Stimulated activated CD8-positive, alpha-beta memory T cell treated with anti-CD3 and anti-CD28 coated beads, Interleukin-7, amount 100 ng/mL, for 48 hours (primary cell): ENCODE measurements around the gene FAM107B.

ENCODE experiments used
- DNase-seq, 2 donors: peaks; one replicate each; pipeline ENCODE4 v3.0.0-alpha.2; 2020; ENCODE audit warnings: low read depth in 1 of 2; ENCODE audit errors: extremely low read depth in 1 of 2

FAM107B gene

DNA sequence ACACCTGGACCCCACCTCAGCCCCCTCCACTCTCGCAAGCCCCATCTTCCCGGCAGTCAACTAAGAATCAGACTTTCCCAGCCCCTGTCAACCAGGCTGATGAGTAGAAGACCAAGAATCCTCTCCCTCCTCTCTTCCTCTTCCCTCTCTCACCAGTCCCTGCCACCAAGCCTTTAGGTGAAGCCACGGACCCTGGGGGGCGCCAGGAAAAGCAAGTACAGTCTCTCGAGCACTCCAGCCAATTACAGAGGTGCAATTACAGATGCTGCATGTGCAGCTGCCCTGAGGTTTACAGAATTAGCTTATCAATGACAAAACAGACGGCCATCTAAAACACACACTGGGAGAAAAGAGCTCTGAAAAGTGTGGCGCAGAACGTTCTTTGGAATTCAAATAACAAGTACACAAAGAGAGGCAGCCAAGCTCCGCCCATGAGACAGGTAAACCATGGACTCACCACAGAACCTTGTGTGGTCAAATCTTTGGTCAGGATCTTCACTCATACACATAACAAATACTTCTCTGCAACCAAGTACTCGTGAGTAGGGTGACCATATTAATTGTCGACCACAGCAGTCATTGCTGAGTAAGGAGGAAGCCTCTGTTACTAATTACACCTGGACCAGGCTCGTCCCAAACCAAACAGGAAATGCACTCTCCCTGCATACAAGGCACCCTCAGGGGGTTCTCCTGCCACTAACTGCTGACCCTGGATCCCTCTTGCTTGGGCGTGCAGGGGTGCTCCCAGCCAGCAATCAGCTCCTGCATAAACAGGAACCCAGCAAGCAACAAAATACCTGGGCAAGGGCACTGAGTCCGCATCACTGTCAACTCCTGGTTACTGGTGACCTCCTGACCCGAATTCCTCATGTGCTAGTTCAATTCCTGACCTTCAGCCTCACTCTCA lies 189.2 kb downstream of the FAM107B start:
- DNase-seq, result no peak

DNA sequence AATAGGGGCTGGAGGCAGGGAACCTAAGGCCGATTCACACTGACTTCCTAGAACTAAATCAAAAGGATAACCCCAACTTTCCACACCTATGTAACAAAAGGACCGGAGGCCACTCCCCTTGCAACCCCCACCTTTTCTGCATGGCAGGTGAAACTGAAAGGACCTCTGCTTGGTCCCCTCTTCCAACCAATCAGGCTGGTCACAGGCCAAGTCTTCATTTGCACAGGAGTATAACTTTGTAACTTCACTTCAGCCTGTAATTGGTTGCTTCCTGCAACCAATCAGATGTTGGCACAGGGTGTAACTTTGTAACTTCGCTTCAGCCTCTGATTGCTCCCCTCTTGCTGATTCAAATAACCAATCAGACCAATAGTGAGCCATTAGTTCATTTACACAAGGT lies 190.0 kb downstream of the FAM107B start:
- DNase-seq, result peak in 1 of 2 donors; percentile 32

DNA sequence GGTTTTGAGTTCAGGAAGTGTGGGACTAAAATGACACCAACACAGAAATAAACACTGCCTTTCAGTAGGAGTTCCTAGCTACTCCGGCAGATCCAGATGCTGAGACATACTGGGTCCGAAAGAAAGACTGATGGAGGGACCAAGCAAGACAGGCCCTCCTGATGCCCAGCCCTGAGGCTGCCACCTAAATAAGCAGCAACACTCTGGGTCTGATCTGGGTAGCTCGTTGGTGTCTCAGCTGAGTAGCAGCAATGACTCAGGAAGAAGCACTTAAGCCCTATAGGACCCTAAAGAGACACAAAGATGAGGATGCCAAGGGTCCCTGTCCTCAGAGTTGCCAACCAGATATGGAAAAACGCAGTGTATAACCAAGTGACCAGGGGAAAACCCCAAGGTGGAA lies 190.7 kb downstream of the FAM107B start:
- no peak for DNase-seq

DNA sequence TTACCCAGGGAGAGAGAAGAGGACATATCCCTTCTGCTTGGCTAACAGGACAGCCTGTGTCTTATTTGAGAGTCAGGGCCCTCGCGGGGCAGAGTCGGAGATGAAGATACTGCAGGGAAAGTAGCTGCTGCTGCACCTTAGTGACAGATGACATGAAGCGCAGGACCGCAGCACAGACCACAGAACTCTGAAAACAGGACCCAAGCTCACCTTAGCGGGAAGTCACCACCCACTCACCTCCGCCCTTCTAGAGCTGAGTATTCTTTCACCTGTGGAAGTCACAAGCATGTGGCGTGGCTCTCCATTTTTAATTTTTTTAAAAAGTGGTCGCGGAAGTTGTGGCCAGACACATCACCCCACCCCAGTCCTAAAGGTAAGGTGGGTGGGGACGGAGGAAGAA lies 191.4 kb downstream of the FAM107B start:
- peak in 1 of 2 donors; percentile 87 for DNase-seq

DNA sequence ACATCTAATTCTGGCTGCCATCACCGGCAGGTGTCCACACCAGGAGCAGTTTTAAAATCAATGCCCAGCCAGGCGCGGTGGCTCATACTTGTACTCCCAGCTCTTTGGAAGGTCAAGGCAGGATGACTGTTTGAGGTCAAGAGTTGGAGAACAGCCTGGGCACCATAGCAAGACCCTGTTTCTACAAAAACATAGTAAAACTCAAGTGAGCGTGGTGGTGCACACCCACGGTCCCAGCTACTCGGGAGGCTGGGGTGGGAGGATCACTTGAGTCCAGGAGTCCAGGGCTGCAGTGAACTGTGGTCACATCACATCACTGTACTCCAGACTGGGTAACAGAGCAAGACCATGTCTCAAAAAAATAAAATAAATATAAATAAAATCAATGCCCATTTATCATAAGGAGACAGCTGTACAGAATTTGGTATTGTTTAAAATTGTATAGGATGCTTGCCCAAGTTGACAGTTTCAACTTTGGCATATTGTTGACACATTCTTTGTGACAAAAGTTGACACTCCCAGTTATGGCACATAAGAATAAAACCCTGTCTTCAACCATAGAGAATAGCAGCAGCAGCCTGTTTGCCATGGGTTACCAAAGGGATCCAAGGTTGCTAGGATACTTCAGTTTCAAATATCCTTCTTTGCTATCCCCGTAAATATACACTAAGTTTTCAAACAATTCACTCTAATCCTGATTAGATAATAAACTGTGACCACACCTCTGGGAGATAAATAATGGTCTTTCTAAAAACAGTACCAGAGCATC lies 193.0 kb downstream of the FAM107B start:
- DNase-seq, result no peak

DNA sequence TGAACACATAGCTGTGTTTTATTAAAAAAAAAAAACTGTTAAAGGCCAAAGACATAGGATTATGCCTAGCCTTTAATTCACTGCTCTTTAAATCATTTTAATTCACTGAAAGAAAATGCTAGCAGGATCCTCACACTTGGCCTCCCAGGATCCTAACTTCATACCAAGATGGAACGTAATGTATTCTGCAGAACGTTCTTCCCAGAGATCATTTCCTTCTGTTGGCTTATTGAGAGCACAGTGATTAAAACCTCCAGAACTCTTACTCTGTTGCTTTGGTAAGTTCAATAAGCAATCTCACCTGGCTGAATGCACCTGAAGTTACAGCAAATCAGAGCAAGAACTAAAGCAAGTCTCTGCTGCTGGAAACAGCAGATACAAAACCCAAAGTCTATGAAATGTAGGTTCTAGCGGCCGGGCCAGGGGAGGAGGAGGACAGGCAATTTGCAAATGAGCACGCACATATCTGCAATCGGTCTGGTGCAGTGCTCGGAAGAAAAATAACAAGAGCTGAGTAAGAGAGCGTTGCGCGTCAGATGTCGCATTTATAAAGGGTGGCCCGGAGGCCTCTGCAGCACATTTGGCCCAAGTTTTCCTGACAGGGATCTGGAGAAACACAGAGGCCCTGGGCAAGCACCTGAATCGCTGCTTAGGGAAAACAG lies 193.9 kb downstream of the FAM107B start:
- DNase-seq, result no peak

DNA sequence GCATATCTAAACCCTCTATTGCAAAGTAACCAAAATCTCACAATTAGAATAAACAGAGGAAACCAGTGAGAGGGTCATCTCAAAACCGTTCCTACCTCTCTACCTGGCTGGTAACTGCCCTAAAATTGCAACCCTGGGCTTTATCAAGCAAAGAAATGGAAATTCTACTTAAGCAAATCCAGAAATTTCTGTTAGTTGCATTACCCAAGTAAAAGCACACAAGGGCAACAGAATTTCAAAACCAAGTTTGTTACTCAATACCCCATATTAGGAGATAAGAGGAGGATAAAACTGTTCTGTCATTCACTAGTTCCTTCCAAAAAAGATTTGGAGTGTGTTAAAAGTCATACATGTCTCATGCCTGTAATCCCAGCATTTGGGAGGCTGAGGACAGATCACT lies 195.3 kb downstream of the FAM107B start:
- no peak for DNase-seq

DNA sequence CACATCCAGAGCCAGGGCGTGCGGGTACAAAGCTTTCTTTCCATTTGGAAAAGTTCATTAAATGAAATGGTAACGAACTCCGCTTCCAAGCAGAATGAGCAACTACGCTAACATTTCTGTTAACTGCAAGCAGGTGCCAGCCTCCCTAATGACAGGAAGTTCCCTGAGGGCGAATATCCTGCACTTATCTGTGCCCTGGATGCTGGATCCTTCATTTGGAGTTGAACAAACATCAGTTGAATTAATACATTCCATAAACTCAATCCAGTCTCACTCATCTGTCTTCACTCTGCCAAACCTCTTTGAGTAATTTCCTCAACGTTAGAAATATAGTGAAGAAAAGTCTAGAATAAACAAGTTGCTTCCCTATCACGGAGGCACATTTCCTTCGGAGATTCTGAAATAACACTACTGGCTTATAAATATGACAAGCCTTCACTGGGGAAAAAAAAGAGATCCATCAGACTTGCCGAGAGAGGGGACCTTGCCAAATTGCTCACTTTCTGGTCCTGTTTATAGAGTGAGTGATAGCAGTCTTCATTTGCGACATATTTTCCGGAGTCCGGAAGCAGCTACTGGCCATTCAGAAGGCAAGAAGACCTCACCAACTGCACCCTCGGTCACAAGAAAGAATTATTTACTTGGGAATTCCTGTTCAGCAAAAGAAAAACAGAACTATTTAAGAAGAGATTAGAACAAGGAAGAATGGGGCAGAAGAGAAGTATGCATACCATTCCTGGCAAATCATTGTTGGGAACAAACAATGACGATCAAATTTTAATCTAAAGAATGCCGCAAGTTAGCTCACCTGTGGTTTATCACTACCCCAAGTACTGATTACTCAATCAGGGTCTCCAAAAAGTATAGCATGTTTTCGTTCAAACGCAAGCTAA lies 196.4 kb downstream of the FAM107B start:
- no peak for DNase-seq

DNA sequence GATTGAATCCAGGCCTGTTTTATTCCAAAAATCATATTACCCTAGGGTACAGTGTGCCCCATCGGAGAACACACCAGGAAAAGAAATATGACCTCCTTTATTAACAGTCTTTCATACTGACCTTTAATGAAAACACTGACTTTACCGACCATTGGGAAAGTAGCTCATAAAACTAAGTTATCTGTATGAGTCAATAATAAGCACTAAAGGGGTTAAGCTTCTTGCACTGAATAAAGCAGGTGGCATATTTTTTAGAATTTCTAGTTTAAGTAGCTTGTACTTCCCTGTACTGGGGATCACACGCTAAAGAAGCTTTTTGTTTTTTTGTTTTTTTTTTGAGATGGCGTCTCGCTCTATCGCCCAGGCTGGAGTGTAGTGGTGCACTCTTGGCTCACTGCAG lies 199.8 kb downstream of the FAM107B start:
- no peak for DNase-seq

DNA sequence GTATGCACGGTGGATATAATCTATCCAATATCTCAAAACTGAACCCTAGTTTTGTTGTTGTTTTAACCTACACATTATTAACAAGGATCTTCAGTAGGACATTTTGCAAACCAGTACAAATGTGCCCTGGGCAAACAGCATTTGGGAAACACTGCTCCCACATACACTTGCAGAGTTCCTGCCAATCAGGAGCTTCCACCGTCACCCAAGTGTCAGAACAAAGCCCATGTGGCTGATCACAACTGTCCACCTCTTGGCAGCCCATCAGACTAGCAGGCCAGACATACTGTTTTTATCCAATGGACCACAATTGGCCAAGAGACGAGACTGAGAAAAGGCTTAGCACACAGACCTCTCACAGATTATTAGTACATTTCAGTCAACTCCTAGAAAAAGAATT lies 200.4 kb downstream of the FAM107B start:
- DNase-seq, result no peak

DNA sequence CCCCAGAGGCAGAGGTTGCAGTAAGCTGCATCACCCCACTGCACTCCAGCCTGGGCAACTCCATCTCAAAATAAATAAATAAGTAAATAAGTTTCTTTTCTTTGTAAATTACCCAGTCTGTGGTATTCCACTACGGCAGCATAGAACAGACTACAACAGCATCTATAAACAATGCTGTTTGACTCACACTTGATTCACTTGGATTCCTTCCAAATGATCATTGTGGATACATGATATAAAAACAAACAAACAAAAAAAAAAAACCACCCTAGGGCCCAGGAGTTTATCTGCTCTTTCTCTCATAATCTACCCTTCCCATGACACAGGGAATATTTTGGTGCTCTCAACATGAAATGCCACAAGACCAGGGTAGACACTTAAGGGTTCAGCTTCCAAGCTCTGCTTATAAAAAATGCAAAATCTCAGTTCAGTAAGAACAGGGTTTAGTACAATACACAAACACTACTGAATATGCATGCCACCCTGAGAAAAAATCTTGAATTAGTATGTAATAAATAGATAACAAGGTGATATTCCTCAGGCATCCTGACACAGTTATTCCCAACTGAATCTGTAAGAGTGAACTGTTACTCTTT lies 200.9 kb downstream of the FAM107B start:
- no peak for DNase-seq

DNA sequence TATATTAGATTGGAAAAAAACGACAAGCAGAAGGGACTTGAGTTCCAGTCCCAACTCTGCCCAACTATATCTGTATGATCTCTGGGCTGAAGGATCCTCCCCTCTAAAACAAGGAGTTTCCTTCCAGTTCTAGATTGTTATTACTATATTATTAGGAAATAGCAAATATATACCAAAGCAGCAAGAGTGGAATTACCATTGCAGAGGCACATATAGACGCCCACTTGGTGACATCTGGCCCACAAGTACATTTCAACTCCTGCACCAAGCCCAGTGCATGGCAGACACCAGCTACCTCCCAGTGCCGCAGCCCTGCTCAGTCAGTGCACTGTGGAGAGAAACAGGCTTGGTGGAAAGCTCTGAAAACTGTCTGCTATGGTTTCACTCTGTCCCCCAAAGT lies 201.9 kb downstream of the FAM107B start:
- no peak for DNase-seq

DNA sequence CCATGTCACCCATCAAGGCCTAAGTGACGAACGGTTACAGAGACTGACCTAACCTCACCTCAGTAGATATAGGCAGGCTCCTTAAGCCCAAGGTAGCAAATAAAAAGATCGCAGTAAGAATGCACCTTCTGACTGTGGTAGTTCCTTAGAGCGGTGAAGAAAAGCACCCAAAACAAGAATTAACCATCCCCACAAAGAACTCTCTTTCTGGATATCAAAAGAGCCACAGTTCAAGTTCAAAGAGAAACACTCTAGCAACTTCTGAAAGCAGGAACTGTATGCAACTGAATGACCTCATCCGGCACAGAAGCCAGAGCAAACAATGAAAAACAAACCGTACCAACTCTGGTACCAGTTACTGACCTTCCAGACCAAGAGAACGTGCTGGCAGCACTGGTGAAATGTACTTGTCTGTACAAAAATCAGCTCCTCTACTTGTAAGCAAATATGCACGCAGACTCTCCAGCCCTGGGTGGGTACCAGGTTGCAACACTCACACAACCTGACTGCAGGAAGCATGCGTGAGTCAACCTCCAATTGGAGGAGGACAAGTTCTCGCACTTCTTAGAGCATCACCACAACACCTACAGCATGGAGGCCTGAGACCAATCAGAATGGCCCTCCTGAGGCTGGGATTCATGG lies 202.7 kb downstream of the FAM107B start:
- peak in 1 of 2 donors; percentile 65 for DNase-seq

DNA sequence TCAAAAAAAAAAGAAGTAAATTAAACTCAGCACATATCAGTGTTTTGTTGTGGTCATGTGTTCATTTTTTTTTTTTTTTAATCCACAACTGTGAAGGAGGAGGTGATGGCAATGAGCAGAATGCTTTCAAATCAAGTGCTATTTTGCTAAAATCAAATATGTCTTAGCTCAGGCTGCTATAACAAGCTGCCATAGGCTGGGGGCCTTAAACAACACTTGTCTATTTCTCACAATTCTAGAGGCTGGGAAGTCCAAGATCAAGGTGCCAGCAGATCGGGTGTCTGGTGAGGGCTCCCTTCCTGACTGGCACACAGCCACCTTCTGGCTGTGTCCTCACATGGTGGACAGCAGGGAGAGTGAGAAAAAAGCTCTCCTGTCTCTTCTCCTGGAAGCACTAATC lies 203.9 kb downstream of the FAM107B start:
- DNase-seq, result no peak

DNA sequence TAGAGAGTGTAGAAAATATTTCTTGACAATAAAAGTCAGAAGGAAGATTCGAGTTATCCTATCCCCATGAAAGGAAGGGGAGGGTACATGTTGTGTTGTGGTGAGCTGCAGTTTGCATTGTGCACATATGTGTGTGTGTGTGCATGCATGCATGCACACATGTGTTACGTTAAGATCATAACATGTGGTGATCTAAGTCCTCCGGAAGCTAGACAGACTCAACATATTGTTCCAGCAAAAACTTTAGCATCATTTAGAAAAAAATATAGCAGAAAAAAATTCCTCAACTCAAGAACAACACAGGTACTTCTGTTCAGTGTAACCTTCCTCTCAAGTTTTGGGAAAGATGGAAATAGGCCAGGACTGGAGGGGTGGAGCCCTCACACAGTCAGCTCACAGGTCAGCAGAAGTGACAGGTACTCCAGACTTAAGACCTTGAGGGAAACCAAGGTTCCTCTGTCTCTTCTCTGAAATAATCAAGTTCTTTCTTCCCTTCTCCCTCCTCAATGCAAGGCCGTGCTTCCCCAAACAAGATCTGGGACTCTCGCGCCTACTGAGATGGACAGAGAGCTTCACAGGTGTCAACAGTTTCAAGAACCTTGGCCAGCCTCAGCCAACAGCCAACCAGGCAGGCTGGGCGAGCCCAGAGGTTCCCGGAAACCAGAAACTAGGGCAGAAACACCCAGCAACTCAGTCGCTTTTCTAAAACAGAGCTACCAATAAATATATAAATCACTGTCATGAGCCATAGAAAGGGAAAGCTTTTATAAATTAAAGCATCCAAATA lies 205.2 kb downstream of the FAM107B start:
- no peak for DNase-seq

DNA sequence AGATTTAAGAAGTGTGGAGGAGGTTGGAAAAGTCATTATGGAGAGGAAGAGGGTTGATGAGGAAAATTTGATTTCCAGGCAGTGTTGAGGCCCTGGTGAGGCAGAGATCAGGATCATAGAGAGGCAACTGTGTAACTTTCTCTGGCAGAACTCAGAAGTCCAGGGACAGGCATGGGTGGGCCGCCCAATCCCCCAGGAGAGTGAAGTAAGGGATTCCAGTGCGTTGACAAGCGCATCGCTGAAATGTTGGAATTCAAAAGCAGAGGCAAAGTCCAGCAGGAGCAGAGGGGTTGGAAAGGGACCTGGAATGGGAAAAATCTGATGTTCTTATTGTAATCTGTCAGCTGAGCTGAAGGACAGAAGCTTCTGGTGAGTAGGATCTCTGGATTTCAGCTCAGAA lies 207.3 kb downstream of the FAM107B start:
- no peak for DNase-seq

DNA sequence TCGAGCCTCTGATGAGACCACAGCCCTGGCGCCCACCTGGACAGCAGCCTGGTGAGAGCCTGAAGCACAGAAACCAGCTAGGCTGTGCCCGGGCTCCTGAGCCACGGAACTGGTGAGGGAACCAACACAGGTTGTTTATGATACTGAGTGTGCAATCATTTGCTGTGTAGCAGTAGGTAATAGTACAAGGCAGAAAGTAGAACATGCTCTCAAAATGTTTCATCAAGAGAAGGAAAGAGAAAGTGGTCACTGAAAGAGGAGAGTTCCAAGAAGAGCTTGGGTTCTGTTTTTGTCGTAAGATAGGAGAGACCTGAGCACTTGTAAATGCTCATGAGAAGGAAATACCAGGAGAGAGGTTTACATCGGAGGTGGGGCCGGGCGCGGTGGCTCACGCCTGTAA lies 208.2 kb downstream of the FAM107B start:
- DNase-seq, result no peak

DNA sequence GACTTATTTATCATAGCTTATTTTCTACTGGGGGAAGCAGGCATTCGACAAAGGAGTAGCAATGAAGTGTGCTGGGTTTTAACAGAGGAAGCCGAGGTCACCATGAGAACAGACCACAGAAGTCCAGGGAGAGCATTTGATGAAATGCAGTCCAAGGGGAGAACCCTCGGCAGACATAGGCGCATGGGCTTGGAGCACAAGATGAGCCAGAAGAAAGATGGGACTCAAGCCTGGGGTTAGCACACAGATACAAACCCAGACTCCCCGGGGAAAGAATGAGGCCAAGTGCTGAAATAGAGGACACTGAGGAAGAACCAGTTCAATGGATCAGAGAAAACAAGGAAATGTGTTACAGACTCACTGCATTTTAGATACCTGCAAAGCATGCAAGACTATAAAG lies 209.5 kb downstream of the FAM107B start:
- DNase-seq, result no peak

DNA sequence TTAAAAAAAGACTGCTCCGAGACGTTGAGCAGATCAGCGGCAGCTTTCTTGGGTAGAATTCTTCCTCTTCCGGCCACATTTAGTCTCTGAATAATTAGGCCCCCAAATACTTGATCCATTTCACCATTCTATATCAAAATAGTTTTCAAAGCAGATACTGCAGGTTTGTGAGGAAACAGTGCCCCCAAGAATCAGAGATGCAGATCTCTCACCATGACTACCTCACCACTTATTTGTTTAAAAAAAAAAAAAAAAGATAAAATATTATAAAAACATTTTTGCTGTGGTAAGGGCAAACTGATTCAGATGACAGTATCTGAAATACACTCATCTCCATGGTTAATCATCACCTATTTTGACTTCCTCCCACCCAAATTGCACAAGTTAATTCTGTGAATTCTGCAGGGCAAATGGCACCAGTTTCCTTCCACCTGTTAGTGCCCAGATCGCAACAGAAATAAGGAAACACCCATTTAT lies 210.4 kb downstream of the FAM107B start:
- no peak for DNase-seq
